AG09309 (cell line): ENCODE results near the gene ETF1.

Experiments used
- DNase-seq: peaks from one replicate; pipeline ENCODE4 v3.0.0-alpha.2; 2010; ENCODE audit warnings: low read depth
- H3K4me3 ChIP-seq: 2 replicates; pipeline ENCODE4 v1.5.1; 2011; ENCODE audit warnings: mild to moderate bottlenecking, low read depth, low read length, moderate library complexity; ENCODE audit not compliant: control insufficient read depth
- TF ChIP-seq, protein P1 (sequence below): IDR thresholded peaks from 2 replicates; pipeline ENCODE4 v1.5.1; 2011; ENCODE audit warnings: mild to moderate bottlenecking, low read depth, low read length, inconsistent platforms; ENCODE audit not compliant: insufficient read depth, control insufficient read depth; ENCODE audit errors: missing control alignments

The ETF1 gene

DNA sequence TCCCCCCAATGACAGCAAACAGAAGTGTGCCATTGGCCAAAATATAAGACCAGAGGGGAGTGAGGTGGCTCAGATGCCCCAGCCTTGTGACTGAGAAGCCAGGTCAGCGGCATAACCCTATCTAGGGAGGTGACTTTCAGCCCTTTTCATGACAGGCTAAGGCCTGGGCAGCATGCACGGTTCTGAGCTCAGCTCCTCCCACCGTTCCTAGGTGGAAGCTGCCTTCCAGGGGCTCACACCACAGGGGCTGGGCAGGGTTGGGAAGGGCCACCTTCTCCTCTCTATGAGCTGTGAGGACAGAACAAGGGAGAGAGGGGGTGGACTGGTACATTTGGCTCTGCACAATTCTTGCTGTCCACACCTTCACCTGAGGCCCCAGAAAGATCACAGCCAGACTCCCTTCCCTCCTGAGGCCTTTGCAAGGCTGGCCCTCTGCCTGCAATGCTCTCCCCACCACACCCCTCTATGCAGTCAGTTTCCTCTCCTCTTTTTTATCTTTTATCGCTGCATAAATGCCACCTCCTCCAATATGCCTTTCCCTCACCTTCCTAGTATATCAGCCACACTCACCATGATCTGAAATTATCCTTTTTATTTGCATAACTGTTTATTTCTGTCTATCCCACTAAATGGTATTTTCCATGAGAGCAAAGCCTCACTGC lies 82.9 kb downstream of the ETF1 start:
- TF ChIP-seq, protein P1, sequence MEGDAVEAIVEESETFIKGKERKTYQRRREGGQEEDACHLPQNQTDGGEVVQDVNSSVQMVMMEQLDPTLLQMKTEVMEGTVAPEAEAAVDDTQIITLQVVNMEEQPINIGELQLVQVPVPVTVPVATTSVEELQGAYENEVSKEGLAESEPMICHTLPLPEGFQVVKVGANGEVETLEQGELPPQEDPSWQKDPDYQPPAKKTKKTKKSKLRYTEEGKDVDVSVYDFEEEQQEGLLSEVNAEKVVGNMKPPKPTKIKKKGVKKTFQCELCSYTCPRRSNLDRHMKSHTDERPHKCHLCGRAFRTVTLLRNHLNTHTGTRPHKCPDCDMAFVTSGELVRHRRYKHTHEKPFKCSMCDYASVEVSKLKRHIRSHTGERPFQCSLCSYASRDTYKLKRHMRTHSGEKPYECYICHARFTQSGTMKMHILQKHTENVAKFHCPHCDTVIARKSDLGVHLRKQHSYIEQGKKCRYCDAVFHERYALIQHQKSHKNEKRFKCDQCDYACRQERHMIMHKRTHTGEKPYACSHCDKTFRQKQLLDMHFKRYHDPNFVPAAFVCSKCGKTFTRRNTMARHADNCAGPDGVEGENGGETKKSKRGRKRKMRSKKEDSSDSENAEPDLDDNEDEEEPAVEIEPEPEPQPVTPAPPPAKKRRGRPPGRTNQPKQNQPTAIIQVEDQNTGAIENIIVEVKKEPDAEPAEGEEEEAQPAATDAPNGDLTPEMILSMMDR: no peak
- no peak overlapping the region for H3K4me3 ChIP-seq
- no peak for DNase-seq

DNA sequence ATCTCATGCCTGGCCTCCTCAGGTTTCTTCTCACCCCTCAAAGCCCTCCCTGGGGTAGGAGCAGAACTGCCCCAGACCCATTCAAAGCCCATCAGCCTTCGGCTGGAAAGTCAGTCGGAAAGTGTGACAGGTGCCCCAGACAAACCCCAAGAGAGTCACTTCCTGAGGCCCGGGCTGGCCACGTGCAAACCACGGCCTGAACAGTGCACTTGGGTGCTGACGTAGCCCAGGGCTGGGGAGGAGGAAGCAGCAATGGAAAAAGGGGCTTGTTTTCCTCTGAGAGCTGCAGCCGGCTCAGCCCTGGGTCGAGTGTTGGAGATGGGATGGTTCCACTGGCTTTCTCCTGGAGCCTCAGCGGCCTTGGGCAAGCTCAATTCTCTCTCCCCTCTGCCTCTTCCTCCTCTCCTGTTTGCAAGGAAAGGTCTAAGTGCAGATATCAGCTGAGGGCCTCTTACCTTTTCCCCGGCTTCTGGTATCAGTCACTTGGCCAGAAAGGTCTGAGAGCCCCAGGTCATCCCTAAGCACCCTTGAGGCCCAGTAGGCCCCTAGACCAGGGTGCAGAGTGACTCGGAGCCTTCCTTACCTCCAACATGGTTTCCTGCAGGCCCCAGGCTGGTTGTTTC lies 83.6 kb downstream of the ETF1 start:
- TF ChIP-seq, protein P1: no peak
- no peak overlapping the region for H3K4me3 ChIP-seq
- no peak for DNase-seq

DNA sequence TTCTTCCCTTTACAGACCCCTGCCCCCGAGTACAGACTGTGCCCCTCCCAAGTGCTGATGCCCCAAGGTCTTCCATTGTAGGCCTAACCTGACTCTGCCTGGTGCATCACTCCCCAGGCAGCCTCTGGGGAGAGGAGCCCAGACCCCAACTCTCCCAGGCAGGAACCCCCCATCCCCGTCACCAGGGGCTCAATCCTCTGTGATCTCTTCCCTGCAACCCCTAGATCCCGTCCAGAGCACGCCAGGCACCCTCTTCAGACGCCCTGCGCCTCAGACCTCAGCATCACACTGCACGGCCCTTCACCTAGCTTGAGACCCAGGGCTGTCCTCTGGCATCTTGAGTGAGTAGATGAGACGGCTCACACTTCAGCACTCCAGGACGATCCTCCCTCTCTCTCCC lies 84.2 kb downstream of the ETF1 start:
- TF ChIP-seq, protein P1: no peak
- no peak overlapping the region for H3K4me3 ChIP-seq
- DNase-seq: no peak

DNA sequence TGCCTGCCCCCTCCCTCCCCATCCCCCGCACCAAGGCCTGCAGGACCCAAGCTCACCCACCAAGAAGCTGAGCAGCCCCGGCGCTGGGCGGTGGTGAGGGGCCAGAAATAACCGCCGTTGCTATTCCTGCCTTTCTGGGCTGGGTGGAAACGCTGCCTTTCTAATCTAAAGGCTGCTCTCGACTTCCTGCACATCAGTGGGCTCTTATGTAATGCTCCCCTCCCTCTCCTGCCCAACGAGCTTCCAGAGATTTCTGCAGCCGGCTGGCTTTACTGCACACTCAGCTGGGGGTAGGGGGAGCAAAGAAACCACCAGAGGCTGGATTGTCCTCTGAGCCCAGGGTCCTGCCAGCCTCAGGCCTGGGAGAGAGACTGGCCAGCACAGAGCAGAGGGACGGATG lies 84.7 kb downstream of the ETF1 start:
- DNase-seq: no peak
- TF ChIP-seq, protein P1: no peak
- no peak overlapping the region for H3K4me3 ChIP-seq

DNA sequence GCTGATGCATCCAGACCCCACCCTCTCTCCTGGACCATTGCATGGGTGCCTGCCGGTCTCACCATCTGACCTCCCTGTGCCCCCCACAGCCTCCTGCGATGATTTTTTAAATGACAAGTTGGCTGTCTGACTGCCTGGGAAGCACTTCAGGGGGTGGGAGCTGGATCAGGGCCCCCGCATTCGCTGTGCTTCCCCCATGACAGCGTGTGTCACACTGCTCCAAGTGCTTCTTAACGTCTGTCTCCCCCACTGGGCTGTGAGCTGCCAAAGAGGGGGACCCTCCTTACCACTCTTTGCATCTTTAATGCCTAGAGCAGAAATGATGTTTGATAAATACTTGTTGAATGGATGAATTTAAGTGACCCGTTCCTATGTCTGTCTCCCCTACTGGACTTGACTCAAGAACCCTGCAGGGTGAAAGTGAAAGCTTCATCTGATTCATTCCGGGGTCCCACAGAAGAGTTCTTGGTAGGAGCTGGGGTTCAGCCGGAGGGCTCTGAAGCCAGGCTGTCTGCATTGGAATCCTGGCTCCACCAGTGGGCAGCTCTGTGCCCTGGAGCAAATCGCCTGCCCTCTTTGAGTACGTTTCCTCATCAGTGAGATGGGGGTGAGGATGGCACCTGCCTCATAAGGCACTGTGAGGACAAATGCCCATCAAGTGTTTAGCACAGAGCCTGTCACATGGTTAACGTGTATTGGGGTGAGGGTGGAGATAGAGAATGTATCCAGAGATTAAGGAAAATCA lies 85.3 kb downstream of the ETF1 start:
- H3K4me3 ChIP-seq: no peak overlapping the region
- no peak for DNase-seq
- TF ChIP-seq, protein P1: no peak
